Measurements from ENCODE around the gene PET100.

Gene PET100

DNA sequence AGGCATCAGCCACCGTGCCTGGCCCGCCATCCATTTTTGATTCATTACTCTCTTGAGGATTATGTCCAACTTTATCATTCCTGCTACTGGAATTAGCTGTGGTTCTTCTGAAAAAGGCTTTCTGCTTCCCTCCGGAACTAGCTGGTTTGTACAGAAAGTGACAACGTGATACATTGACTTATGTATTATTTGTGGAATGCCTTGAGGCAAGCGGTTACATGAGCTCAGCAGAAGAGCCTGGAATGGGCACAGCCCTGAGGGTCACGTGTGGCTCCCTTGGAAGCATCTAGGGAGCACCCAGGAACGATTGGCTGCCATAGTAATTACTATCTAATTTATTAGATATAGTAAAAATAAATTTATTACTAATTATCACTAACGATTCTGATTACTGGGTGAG lies 24.8 kb downstream of the PET100 start:
- DNase-seq: no peak

- DNase-seq: no peak
These were observed 26.0 kb downstream of the PET100 start for GRCh38 chr19:7655581-7655980.

- peak; percentile 12 for DNase-seq
These were observed 27.6 kb downstream of the PET100 start for GRCh38 chr19:7657131-7657751.

GRCh38 chr19:7658219-7658686 lies 28.7 kb downstream of the PET100 start:
- peak; percentile 17 for DNase-seq

DNA sequence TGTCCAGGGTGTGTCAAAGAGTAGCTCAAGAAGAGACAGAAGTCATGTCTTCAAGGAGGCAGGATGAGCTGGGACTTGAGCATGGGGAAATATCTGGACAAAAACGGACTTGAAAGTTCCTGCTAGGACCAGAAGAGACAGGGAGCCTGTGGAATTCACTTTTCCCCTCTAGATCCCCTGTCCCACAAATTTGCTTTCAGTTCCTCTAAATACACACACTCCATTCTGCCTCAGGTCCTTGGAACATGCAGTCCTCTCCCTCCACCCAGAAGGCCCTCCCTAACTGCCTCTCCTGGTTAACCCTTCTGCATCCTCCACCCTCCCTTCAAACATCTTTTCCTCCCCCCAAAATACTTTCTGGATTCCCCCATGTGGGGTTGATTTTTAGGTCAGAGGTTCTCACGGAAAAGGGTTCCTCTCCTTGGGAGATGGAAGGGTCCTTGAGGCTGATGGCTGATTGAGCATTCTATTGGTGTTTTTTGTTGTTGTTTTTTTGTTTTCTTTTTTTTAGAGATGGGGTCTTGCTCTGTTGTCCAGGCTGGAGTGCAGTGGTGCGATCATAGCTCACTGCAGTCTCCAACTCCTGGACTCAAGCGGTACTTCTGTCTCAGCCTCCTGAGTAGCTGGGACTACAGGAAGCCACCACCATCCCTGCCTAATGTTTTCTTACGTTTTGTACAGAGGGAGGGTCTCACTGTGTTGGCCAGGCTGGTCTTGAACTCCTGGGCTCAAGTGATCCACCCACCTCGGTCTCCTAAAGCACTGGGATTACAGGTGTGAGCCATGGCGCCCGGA lies 32.3 kb downstream of the PET100 start:
- DNase-seq: no peak

DNA sequence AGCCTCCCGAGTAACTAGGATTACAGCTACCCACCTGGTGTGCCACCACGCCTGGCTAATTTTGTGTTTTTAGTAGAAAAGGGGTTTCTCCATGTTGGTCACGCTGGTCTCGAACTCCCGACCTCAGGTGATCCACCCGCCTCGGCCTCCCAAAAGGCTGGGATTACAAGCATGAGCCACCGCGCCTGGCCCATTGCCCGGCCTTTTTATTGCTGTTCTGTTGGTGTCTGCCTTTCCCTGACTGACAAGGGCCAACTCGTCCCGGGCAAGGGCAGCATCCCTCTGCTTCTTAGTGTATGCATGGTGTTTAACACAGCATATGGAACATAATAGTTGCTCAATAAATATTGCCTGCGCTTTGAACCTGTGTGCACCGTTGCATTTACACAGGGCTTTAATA lies 33.1 kb downstream of the PET100 start:
- DNase-seq: no peak

GRCh38 chr19:7663706-7664105 lies 34.1 kb downstream of the PET100 start:
- no peak for DNase-seq

- no peak for DNase-seq
These were observed 35.5 kb downstream of the PET100 start for GRCh38 chr19:7665076-7665475.

DNA sequence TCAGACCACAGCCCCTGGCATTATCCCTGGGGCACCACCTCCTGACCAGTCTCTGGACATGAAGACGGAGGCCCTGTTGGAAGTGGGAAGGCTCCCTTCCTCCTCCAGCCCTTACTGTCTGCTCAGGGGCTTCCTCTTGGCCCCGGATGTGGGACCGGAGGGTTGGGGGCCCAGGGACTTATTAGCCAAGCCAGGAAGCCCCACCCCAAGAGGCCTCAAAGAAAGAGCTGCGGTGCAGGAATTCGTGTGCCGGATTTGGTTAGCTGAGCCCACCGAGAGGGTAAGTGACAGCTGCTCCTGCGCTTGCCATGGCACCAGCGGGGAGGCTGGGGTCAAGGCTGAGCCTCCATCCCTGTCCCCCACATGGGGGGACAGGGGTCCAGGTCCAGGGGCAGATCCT lies 39.2 kb downstream of the PET100 start, which contains the start of gene RETN:
RETN (plus strand) TSS at position 208 of the 400 bp plus-strand sequence. CDS start 278 bp downstream, outside the sequence.
- DNase-seq: no peak

DNA sequence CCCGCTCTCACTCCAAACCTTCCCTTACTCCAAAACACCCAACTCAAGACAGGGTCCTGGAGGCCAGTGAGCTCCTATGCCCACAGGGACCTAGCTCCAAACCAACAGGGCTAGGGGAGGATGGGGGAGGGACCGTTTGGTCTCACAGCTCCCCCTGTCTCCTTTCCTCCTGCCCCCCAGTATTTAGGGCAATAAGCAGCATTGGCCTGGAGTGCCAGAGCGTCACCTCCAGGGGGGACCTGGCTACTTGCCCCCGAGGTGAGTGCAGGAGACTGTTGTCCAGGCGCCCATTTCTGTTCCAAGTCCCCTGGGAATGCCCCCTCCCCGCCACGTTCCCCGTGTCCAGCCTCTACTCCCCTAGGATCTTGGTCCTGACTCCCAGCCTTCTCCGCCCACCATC lies 40.0 kb downstream of the PET100 start:
- DNase-seq: no peak

DNA sequence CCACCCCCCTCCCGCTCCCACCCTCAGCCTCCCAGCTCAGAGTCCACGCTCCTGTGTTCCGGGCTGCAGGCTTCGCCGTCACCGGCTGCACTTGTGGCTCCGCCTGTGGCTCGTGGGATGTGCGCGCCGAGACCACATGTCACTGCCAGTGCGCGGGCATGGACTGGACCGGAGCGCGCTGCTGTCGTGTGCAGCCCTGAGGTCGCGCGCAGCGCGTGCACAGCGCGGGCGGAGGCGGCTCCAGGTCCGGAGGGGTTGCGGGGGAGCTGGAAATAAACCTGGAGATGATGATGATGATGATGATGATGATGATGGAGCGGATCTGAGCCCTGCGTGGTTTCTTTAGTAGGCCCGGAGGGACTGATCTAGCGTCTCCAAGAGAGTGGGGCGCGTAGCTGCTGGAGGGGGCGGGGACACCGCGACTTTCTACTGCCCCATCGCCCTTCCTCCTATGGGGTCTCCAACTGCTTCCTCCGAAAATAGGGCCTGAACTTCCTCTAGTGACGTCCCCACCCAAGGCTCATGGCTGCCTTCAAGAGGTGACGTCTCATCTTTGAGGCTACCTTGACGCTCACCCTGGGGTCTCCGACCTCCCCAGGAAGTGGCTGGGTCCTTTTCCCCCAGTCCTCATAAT lies 40.7 kb downstream of the PET100 start:
- DNase-seq: no peak

DNA sequence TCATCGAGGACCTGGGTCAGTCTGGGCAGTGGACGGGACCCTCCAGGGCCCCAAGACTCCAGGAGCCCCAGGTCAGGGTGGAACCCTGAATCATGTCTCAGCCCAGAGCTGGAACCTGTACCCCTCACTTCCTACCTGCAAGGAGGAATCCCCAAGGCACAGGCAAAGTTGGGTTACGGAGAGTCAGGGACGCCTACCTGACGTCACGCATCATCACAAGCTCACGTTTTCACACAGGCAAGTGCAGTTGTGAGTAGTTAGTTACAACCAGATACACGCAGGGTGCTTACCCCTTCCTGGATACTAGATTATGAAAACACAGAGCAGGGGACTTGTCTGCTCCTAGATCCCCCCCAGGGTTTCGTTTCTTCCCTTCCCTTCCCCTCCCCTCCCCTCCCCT lies 41.2 kb downstream of the PET100 start:
- no peak for DNase-seq

GRCh38 chr19:7672522-7672921 lies 42.9 kb downstream of the PET100 start:
- DNase-seq: no peak

DNA sequence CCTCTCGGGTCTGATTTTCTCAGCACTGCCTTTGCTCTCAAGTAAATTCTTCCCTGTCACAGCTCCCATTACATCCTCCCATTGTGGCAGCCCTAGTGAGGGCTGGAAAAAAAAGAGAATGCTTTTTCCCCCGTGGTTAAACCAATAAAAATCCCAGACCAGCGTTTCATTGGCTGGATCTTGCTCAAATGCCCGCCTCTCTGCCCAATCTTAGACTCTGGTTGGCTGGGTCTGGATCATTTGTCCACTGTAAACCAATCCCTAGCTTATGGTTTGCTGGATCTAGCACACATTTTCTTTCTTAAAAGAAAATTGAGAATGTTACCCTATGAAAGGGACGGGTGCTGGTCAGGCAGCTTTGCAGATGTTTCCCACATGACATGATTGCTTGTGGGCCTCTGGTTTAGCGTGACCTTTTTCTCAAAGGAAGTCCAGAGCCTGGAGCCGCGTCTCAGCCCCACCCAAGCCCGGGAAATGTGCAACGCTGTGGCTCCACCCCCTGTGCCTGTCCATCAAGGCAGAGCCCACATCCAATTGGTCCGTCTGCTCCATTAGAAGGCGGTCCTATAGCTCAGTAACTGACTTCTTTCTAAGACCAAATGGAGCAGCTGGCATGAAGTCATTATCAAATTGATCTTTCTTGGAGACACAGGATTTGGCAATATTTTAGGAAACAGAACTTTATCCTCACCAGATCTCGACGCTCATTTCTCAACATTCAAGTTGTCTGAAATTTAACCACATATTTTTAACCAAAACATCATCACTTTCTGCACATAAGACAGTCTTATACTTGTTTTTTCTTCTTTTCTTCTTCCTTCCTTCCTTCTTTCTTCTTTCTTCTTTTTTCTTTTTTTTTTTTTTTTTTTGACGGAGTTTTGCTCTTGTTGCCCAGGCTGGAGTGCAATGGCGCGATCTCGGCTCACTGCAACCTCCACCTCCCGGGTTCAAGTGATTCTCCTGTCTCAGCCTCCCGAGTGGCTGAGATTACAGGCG lies 44.7 kb downstream of the PET100 start:
- DNase-seq: peak; percentile 6

- DNase-seq: no peak
These were observed 46.8 kb downstream of the PET100 start for GRCh38 chr19:7676376-7676775.

GRCh38 chr19:7676854-7677253 lies 47.3 kb downstream of the PET100 start, which contains the start of gene MCEMP1:
Gene MCEMP1, plus strand, starts transcription at chr19:7677090. Its CDS starts 31 bp downstream, at chr19:7677121.
- no peak for DNase-seq

GRCh38 chr19:7677669-7678311 lies 48.2 kb downstream of the PET100 start:
- no peak for DNase-seq

GRCh38 chr19:7678971-7679751 lies 49.6 kb downstream of the PET100 start:
- DNase-seq: peak; percentile 77

- DNase-seq: no peak
These were observed 50.4 kb downstream of the PET100 start for GRCh38 chr19:7679771-7680605.

Data from stimulated activated naive CD4-positive, alpha-beta T cell treated with Interleukin-2 at 50 U/mL for 16 hours (primary cell).